Measurements from ENCODE around the gene FARS2.

DNA sequence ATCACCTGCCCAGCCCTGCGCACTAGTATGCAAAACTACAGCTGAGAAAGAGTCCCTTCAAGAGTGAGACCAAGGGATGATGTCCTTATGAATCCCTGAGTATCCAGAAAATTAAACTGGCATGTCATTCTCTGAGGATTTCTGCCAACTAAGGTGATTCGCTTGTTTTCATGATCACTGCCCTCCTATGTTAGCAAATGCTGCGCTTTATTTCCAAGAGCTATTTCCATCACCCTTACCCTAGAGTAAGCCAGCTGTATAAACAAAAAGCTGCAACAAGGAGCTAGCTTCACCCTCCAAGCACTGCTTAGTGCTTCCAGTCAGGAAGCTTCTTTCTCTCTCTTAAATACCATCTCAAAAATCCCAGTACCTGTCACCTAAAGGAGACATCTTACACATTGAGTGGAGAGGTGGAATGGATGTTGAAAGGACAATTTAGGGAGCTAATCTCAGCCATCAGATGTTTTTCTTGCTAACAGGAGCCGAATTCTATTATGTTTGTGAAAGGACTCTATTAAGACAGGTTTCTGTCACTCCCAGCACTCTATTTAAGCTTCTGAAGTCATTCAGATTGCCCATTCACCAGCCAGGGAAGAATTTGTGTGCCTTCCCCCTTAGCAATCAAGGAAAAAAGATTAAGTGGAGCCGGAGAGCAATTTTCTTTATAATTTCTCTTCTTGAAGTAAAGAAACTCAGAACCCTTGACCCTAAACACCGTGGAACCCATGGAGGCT is 423.2 kb downstream of the FARS2 start:
- TF ChIP-seq POLR2A (IDR thresholded peaks at IDR 0.05; ENCODE audit: low read depth, low read length) (no peak), POLR2AphosphoS5 (IDR thresholded peaks at IDR 0.05; ENCODE audit: low read depth, low read length) (no peak), TAF1 (IDR thresholded peaks at IDR 0.05; ENCODE audit: borderline replicate concordance, low read depth, low read length) (no peak)
